ENCODE data around the gene LOX.

Gene LOX

GRCh38 chr5:122054266-122054665 is 23.8 kb downstream of the LOX start:
- DNase-seq (ENCODE audit: low read depth in 3 of 3), result no peak

DNA sequence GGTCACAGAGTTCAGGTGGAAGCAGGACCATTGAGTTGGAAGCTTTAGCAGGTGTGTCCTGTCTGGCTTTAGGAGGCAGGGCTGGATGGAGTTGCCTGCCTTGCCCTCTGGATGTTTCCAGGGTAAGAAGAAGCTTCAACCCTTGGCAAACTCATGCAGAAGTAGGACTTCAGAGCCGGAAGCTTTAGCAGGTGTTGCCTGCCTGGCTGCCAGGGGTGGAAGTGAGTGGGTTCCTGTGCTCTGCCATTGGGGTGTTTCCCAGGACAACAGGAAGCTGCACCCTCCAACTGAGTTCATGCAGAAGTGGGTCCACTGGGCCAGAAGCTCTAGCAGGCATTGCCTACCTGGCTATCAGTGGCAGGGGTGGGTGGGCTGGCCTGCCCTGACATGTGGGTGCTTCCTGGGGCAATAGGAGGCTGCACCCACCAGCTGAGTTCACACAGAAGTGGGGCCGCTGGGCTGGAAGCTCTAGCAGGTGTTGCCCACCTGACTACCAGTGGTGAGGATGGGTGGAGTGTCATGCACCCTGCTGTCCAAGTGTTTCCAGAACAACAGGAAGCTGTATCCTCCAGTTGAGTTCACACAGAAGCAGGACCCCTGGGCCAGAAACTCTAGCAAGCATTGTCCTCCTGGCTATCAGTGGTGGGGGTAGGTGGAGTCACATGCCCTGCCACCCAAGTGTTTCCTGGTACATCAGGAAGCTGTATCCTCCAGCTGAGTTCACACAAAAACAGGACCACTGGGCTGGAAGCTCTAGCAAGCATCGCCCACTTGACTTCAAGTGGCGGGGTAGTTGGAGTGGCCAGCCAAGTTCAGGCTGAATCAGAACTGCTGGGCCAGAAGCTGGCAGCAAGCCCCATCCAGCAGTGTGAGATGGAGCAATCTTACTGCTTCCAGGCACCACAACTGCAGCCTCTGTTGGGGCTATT is 24.6 kb downstream of the LOX start:
- DNase-seq (ENCODE audit: low read depth in 3 of 3), result no peak

DNA sequence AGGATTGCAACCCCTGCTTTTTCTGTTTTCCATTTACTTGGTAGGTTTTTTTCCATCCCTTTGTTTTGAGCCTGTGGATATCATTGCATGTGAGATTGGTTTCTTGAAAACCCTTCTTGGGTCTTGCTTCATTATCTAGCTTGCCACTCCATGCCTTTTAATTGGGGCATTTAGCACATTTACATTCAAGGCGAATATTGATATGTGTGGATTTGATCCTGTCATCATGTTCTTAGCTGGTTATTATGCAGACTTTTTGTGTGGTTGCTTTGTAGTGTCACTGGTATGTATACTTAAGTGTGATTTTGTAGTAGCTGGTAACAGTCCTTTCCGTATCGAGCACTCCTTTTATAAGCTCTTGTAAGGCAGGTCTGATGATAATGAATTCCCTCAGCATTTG is 26.5 kb downstream of the LOX start:
- DNase-seq (ENCODE audit: low read depth in 3 of 3), result no peak

GRCh38 chr5:122050959-122051358 is 27.1 kb downstream of the LOX start:
- DNase-seq (ENCODE audit: low read depth in 3 of 3), result no peak

- no peak for DNase-seq (ENCODE audit: low read depth in 3 of 3)
Measured at GRCh38 chr5:122040636-122041302, 37.3 kb downstream of the LOX start.

- no peak for DNase-seq (ENCODE audit: low read depth in 3 of 3)
Measured at GRCh38 chr5:122036326-122036725, 41.7 kb downstream of the LOX start.

GRCh38 chr5:122035913-122036312 is 42.1 kb downstream of the LOX start:
- DNase-seq (ENCODE audit: low read depth in 3 of 3), result no peak

DNA sequence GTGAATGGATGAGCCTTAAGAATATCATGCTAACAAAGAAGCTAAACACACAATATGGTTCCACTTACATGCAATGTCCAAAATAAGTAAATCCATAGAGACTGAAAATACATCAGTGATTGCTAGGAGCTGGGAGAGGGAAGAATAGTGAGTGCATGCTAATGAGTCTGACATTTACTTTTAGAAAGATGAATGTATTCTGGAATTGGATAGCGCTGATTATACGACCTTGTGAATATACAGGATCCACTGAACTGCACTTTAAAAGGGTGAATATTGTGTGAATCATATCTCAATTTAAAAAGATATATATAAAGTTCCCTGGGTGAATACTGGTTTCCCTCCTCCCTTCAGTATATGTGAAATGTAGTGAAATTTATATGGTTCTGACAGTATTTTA is 46.2 kb downstream of the LOX start:
- no peak for DNase-seq (ENCODE audit: low read depth in 3 of 3)

GRCh38 chr5:122030251-122030650 is 47.8 kb downstream of the LOX start:
- DNase-seq (ENCODE audit: low read depth in 3 of 3), result no peak

DNA sequence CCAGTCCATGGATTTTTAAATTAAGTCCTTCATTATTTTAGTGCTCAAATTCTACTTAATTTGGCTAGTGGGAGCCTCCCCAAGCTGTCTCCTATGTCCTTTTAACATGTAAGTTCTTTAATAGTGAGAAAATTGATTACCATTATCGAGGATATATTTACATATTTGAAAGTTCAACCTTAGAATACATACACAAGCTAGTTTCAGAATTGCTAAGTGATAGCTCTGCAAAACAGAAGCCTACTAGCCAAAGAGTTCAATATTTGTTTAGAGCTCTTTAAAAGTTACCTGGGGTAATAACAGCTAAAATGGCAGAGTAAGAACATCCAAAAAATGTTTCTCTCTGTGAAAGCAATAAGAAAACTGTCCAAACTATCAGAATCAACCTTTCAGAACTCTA is 48.2 kb downstream of the LOX start:
- DNase-seq (ENCODE audit: low read depth in 3 of 3), result no peak

DNA sequence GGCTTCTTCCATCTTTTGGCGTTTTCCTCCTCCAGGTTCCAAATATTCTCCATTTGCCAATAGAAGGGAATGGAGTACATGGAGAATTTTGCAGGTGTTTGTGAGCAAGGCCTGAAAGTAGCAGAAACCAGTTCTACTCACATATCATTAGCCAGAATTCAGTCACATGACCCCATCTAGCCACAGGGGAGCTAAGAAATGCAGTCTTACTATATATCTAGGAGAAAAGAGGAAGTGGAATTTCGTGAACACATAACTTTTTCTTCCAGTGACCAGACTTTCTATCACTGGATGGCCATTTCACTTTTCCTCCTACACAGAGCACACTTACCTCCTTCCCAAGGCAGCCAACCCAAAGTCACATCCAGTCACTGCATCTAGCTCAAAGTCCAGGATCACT is 55.1 kb downstream of the LOX start:
- no peak for DNase-seq (ENCODE audit: low read depth in 3 of 3)

DNA sequence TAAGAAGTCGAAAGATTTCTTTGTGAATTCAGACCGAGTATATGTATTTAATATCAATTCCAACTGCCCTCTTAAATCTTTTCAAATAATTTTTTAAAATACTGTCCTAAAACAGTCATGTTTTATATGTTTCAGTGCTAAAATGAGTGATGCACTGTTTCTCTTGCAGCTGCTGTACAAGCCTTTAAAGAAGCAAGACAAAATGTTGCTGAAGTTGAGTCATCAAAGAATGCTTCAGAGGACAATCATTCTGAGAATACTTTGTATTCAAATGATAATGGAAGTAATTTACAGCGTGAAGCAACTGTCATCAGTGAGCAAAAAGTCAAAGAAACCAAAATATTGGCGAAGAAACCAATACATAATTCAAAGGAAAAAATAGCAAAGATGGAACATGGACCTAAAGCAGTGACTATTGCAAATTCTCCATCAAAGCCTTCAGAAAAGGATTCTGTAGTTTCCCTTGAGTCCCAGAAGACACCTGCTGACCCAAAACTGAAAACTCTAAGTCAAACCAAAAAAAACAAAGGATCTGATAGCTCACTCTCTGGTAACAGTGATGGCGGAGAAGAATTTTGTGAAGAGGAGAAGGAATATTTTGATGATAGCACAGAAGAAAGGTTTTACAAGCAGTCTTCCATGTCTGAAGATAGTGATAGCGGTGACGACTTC is 58.0 kb downstream of the LOX start:
- DNase-seq (ENCODE audit: low read depth in 3 of 3), result no peak

DNA sequence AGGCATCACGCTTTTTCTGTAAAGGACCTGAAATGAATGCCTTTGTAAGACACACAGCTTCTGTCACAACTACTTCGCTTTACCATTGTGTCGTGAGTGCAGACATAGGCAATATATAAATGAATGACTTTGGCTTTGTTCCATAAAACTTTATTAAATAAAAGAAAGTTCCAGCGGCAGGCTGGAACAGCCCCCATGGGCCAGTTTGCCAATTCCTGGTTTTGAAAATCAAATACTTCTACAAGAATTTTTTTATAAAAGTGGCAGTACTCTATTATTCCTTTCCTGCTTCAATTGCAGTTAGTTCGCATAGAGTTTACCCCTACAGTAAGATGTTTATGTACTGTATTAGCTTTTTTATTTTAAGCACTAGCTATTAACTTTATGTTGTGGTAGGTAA is 62.6 kb downstream of the LOX start:
- no peak for DNase-seq (ENCODE audit: low read depth in 3 of 3)

GRCh38 chr5:122014236-122014935 is 63.7 kb downstream of the LOX start:
- DNase-seq (ENCODE audit: low read depth in 3 of 3), result no peak
